ENCODE data around the gene LIPH. TPM values are rescaled to one million over a fixed set of nuclear protein-coding genes. Genes with fewer than 3 reads are reported as not detected.
A peak's percentile ranks its signal among the peaks of the same experiment; 100 is the strongest.

LIPH gene
- total and polyA plus RNA-seq, 2 of the 8 experiments (the other 6 are each of a cell fraction or from before 2014, with no cell fraction given): 0.08 TPM; not detected in 1

GRCh38 chr3:185561958-185562357, 9.6 kb upstream of the LIPH start:
- POLR2A ChIA-PET (ENCODE audit: partially characterized antibody): interaction anchor here (0.8 to 1.8 kb wide), 3 partner anchors 13 to 25 kb away, joined by 3 to 6 read pairs (median 5); partner anchors contain the start of gene SENP2
- H3K27ac ChIP-seq (ENCODE audit: low read depth, low read length): no peak overlapping the region
- no peak for TF ChIP-seq GTF2F1 (IDR thresholded peaks at IDR 0.05; ENCODE audit: borderline replicate concordance, low read depth, low read length)
- no peak for TF ChIP-seq GABPA (IDR thresholded peaks at IDR 0.05; ENCODE audit: borderline replicate concordance, insufficient read depth, low read length)
- TF ChIP-seq POLR2A (IDR thresholded peaks at IDR 0.05; ENCODE audit: control extremely low read depth in 1 of 2, low read depth in 2 of 2, low read length in 2 of 2): no peak
- TF ChIP-seq FOSL1 (IDR thresholded peaks at IDR 0.05; ENCODE audit: insufficient read depth, low read depth, low read length): no peak
- no peak for TF ChIP-seq SP2 (IDR thresholded peaks at IDR 0.05; ENCODE audit: low read length)
- no peak for TF ChIP-seq SUZ12 (IDR thresholded peaks at IDR 0.05; ENCODE audit: low read length)
- TF ChIP-seq JUND (IDR thresholded peaks at IDR 0.05; ENCODE audit: low read length): no peak
- TF ChIP-seq POLR2AphosphoS5 (IDR thresholded peaks at IDR 0.05; ENCODE audit: low read depth, low read length): no peak
- no peak for TF ChIP-seq RXRA (IDR thresholded peaks at IDR 0.05; ENCODE audit: insufficient read depth, low read depth, low read length)
- TF ChIP-seq CREB1 (IDR thresholded peaks at IDR 0.05): no peak
- no peak for TF ChIP-seq SP4 (IDR thresholded peaks at IDR 0.05; ENCODE audit: low read length)
- TF ChIP-seq EZH2 (IDR thresholded peaks at IDR 0.05; ENCODE audit: low read depth, low read length, severe bottlenecking): no peak
- TF ChIP-seq RNF2 (IDR thresholded peaks at IDR 0.05; ENCODE audit: borderline replicate concordance, low read depth, low read length, missing control alignments, poor library complexity, severe bottlenecking): no peak
- TF ChIP-seq BCL11A (IDR thresholded peaks at IDR 0.05; ENCODE audit: low read depth in 2 of 2, low read length in 2 of 2): no peak

More at GRCh38 chr3:185561958-185562357, 9.6 kb upstream of the LIPH start:
- Histone ChIP-seq H3K36me3 (ENCODE audit: control insufficient read depth in 2 of 4, insufficient read depth in 4 of 4, low read length in 3 of 4) (no peaks in the 10 kb centered on the region), H3K14ac (ENCODE audit: insufficient read length) (no peak overlapping the region), H2BK120ac (replicated peaks; ENCODE audit: low read depth, low read length) (no peak overlapping the region), H3K9me3 (ENCODE audit: insufficient read depth in 2 of 2, low read depth in 1 of 2, low read length in 1 of 2) (no peaks in the 10 kb centered on the region), H4K20me1 (replicated peaks in 1 of 2; ENCODE audit: control insufficient read depth in 1 of 2, insufficient read depth in 2 of 2, low read length in 2 of 2) (no peaks in the 10 kb centered on the region), H3K23ac (ENCODE audit: insufficient read length) (no peak overlapping the region), H4K5ac (ENCODE audit: insufficient read length, low read depth, low read length) (no peak overlapping the region), H3K9ac (replicated peaks in 1 of 4; ENCODE audit: extremely low read depth in 1 of 4, low read depth in 3 of 4, low read length in 3 of 4) (0 out of 7 replicates have a peak overlapping the region, but pooled peaks of 1 of the 4 experiments have one; percentile 10), H4K91ac (replicated peaks; ENCODE audit: insufficient read length, low read length) (no peak overlapping the region), H3K27me3 (replicated peaks in 1 of 4; ENCODE audit: control insufficient read depth in 3 of 4, extremely low read depth in 1 of 4, insufficient read depth in 3 of 4, low read length in 3 of 4) (no peaks in the 10 kb centered on the region), H2AFZ (ENCODE audit: low read length) (peak overlapping the region; percentile 26; the same call in 1 of the 2 replicates), H3K23me2 (ENCODE audit: low read depth, low read length) (no peaks in the 10 kb centered on the region), H2BK5ac (ENCODE audit: low read depth, low read length) (no peak overlapping the region), H3K4me3 (ENCODE audit: extremely low read depth in 1 of 4, insufficient read depth in 2 of 4, low read depth in 3 of 4, low read length in 4 of 4) (no peak overlapping the region), H2AK5ac (ENCODE audit: low read depth, low read length) (no peak overlapping the region), H3K79me1 (ENCODE audit: low read depth, low read length) (no peaks in the 10 kb centered on the region), H3K18ac (ENCODE audit: extremely low read depth, low read length) (peak overlapping the region; percentile 6; the same call in 1 of the 2 replicates), H4K8ac (ENCODE audit: extremely low read depth, insufficient read depth, low read length) (no peak overlapping the region), H3K56ac (replicated peaks; ENCODE audit: insufficient read length, low read depth, low read length) (no peak overlapping the region), H3K4me1 (replicated peaks in 1 of 4; ENCODE audit: control insufficient read depth in 3 of 4, insufficient read depth in 4 of 4, low read length in 3 of 4) (peaks cover 6 to 16% (median 9%) of the 10 kb centered on the region in 4 experiments), H3K79me2 (ENCODE audit: control insufficient read depth in 1 of 2, insufficient read depth in 2 of 2, low read length in 2 of 2) (no peaks in the 10 kb centered on the region), H2BK15ac (ENCODE audit: low read length) (no peak overlapping the region), H2BK20ac (ENCODE audit: low read length) (peak overlapping the region; percentile 4; the same call in 1 of the 2 replicates), H2BK12ac (ENCODE audit: low read depth, low read length) (no peak overlapping the region), H3K4ac (replicated peaks; ENCODE audit: insufficient read length, low read depth, low read length) (no peak overlapping the region), H3K4me2 (ENCODE audit: insufficient read depth in 1 of 2, low read depth in 2 of 2, low read length in 2 of 2) (peak overlapping the region in 1 of 2 experiments; percentile 39; a peak in 1 of 4 replicates)
- CTCF ChIA-PET (ENCODE audit: partially characterized antibody): interaction anchor here (1.0 to 5.7 kb wide), 3 partner anchors 12 to 15 kb away, joined by 3 to 69 read pairs (median 3); no protein-coding TSS in a partner anchor
- DNase-seq (ENCODE audit: low read depth in 1 of 2, low spot score in 2 of 2): peak in 1 of 2 experiments; percentile 30
- whole genome bisulfite sequencing, 2 experiments (ENCODE audit: extremely low coverage in 1 of 2, insufficient coverage in 1 of 2, insufficient read length in 1 of 2, insufficient replicate concordance in 2 of 2, low coverage in 1 of 2, low lambda C conversion rate in 2 of 2, missing lambda C conversion rate in 1 of 2): 66% methylated on average over 5 of the region's 5 CpGs; no CpG with 5 or more reads in 1 of the 2 experiments
- FAIRE-seq: no peak

Data from H1 (cell line).